Fibroblast of skin of right biceps (primary cell): ENCODE data around the gene ZBED2.
A peak's percentile ranks its signal among the peaks of the same experiment; 100 is the strongest.
"Not testable (repeated sequence)": the region's sequence is repeated elsewhere in the genome, so short reads cannot be mapped to it uniquely, and the experiment has no call there.

Source experiments
- DNase-seq: peaks from one replicate; pipeline ENCODE4 v3.0.0-alpha.2; 2013

Gene ZBED2

GRCh38 chr3:111595232-111595631 is at the start of gene ZBED2:
ZBED2 (minus strand) TSS chr3:111595346; CDS start chr3:111594201, 1,145 bp downstream.
- DNase-seq: no peak

- DNase-seq: no peak
Observed at GRCh38 chr3:111639316-111639715, 44.2 kb upstream of the ZBED2 start.

GRCh38 chr3:111636366-111636885 is 41.3 kb upstream of the ZBED2 start:
- no peak for DNase-seq

GRCh38 chr3:111635403-111635802 is 40.3 kb upstream of the ZBED2 start:
- DNase-seq: no peak

GRCh38 chr3:111630638-111631037 is 35.5 kb upstream of the ZBED2 start:
- DNase-seq: peak; percentile 74

GRCh38 chr3:111629018-111629417 is 33.9 kb upstream of the ZBED2 start:
- DNase-seq: not testable (repeated sequence)

- DNase-seq: no peak
Observed at GRCh38 chr3:111627092-111627491, 31.9 kb upstream of the ZBED2 start.

GRCh38 chr3:111621535-111621934 is 26.4 kb upstream of the ZBED2 start:
- peak; percentile 34 for DNase-seq

GRCh38 chr3:111619833-111620232 is 24.7 kb upstream of the ZBED2 start:
- peak; percentile 21 for DNase-seq

- no peak for DNase-seq
Observed at GRCh38 chr3:111618945-111619344, 23.8 kb upstream of the ZBED2 start.

- no peak for DNase-seq
Observed at GRCh38 chr3:111617912-111618601, 22.9 kb upstream of the ZBED2 start.

- no peak for DNase-seq
Observed at GRCh38 chr3:111617406-111617805, 22.3 kb upstream of the ZBED2 start.

GRCh38 chr3:111616417-111617105 is 21.4 kb upstream of the ZBED2 start:
- DNase-seq: no peak

- no peak for DNase-seq
Observed at GRCh38 chr3:111615880-111616279, 20.7 kb upstream of the ZBED2 start.

GRCh38 chr3:111613294-111613693 is 18.1 kb upstream of the ZBED2 start:
- no peak for DNase-seq

- DNase-seq: no peak
Observed at GRCh38 chr3:111610612-111611054, 15.5 kb upstream of the ZBED2 start.

GRCh38 chr3:111610189-111610588 is 15.0 kb upstream of the ZBED2 start:
- DNase-seq: no peak

- DNase-seq: no peak
Observed at GRCh38 chr3:111609700-111610099, 14.6 kb upstream of the ZBED2 start.

- no peak for DNase-seq
Observed at GRCh38 chr3:111608383-111608782, 13.2 kb upstream of the ZBED2 start.

GRCh38 chr3:111607240-111607920 is 12.2 kb upstream of the ZBED2 start:
- DNase-seq: no peak

- no peak for DNase-seq
Observed at GRCh38 chr3:111605493-111605892, 10.3 kb upstream of the ZBED2 start.

- peak; percentile 57 for DNase-seq
Observed at GRCh38 chr3:111605018-111605417, 9.9 kb upstream of the ZBED2 start.

GRCh38 chr3:111604119-111604518 is 9.0 kb upstream of the ZBED2 start:
- no peak for DNase-seq

GRCh38 chr3:111603679-111604078 is 8.5 kb upstream of the ZBED2 start:
- no peak for DNase-seq
